A673 (cell line): ENCODE measurements around the gene CLRN1. TPM values are rescaled to one million over a fixed set of nuclear protein-coding genes. Genes with fewer than 3 reads are reported as not detected.

Experiments used
- BruUV-seq: library from RNA; stranded (reverse); fragments of 400-500 nt; replicated peaks from 2 replicates; lab custom pipeline; 2021; lab: Mats Ljungman, UMichigan
- CTCF ChIA-PET: fragments of 300-600 bp; sonication (Branson Sonifier 250); formaldehyde crosslinking; loops from one replicate; lab custom pipeline; 2022; ENCODE audit warnings: antibody characterized with exemption; lab: Charles Lee
- POLR2A ChIA-PET: fragments of 300-600 bp; sonication (Branson Sonifier 250); formaldehyde crosslinking; loops from one replicate; lab custom pipeline; 2022; ENCODE audit warnings: antibody characterized with exemption; ENCODE audit not compliant: low non-redundant PET; lab: Charles Lee
- DNase-seq: peaks from one replicate; pipeline ENCODE4 v3.0.0-alpha.2; 2015; ENCODE audit warnings: low spot score
- H3K27ac ChIP-seq: fragments of 200-600 bp; sonication (generic); 2 replicates; pipeline ENCODE4 v1.5.1; 2016; ENCODE audit warnings: mixed run types, low read depth, mild to moderate bottlenecking, mixed read lengths, antibody characterized with exemption, low read length; ENCODE audit not compliant: poor library complexity, severe bottlenecking
- H3K27me3 ChIP-seq: fragments of 200-600 bp; sonication (generic); replicated peaks from 2 replicates; pipeline ENCODE4 v1.6.1; 2017; ENCODE audit warnings: mixed run types, low read depth, mild to moderate bottlenecking, mixed read lengths, antibody characterized with exemption, low read length; ENCODE audit not compliant: insufficient read depth, poor library complexity
- H3K36me3 ChIP-seq: fragments of 200-600 bp; sonication (generic); 2 replicates; pipeline ENCODE4 v1.6.1; 2016; ENCODE audit warnings: mixed run types, mild to moderate bottlenecking, mixed read lengths, antibody characterized with exemption, low read length; ENCODE audit not compliant: insufficient read depth, poor library complexity, severe bottlenecking
- H3K4me1 ChIP-seq: fragments of 200-600 bp; sonication (generic); 2 replicates; pipeline ENCODE4 v1.6.1; 2017; ENCODE audit warnings: mixed run types, mild to moderate bottlenecking, mixed read lengths, antibody characterized with exemption, low read length; ENCODE audit not compliant: insufficient read depth, poor library complexity, severe bottlenecking
- H3K4me3 ChIP-seq: fragments of 200-600 bp; sonication (generic); 2 replicates; pipeline ENCODE4 v1.5.1; 2016; ENCODE audit warnings: low read depth, mixed run types, mild to moderate bottlenecking, mixed read lengths, low read length; ENCODE audit not compliant: poor library complexity, severe bottlenecking
- H3K9me3 ChIP-seq: fragments of 200-600 bp; sonication (generic); 2 replicates; pipeline ENCODE4 v1.6.1; 2016; ENCODE audit warnings: mixed run types, low read depth, mild to moderate bottlenecking, mixed read lengths, antibody characterized with exemption, low read length; ENCODE audit not compliant: poor library complexity, severe bottlenecking
- EZH2 ChIP-seq: fragments of 200-600 bp; sonication (generic); IDR thresholded peaks from 2 replicates; pipeline ENCODE4 v1.6.1; 2017; ENCODE audit warnings: borderline replicate concordance, low read depth, mild to moderate bottlenecking, mixed read lengths, antibody characterized with exemption, low read length; ENCODE audit not compliant: poor library complexity, severe bottlenecking
- intact Hi-C: fragments of 100-400 bp; cut with micrococcal nuclease; formaldehyde crosslinking; loops from one replicate; pipeline ENCODE4 v1.10.0; 2022; ENCODE audit not compliant: unreplicated experiment
- total RNA-seq: library from RNA; stranded (reverse); gene quantifications from 2 replicates; pipeline ENCODE4 v1.2.3, GENCODE V29; 2021
- TF ChIP-seq, protein P1 (sequence below): fragments of 300-800, 200-600 bp; sonication (generic); conservative IDR thresholded peaks from 2 replicates; pipeline ENCODE4 v1.5.1; 2017; ENCODE audit warnings: low read depth, mild to moderate bottlenecking, antibody characterized with exemption, low read length, moderate library complexity, mixed read lengths

The CLRN1 gene
- total RNA-seq, 1 experiment from 2014 or later: not detected

GRCh38 chr3:150975086-150975991 is 2.8 kb upstream of the CLRN1 start:
- Histone ChIP-seq H3K9me3 (no peaks in the 10 kb centered on the region), H3K36me3 (no peaks in the 10 kb centered on the region), H3K27me3 (peaks cover 5% of the 10 kb centered on the region), H3K4me1 (no peaks in the 10 kb centered on the region), H3K4me3 (no peak overlapping the region), H3K27ac (no peak overlapping the region)
- no peak for TF ChIP-seq EZH2
- TF ChIP-seq, protein P1, sequence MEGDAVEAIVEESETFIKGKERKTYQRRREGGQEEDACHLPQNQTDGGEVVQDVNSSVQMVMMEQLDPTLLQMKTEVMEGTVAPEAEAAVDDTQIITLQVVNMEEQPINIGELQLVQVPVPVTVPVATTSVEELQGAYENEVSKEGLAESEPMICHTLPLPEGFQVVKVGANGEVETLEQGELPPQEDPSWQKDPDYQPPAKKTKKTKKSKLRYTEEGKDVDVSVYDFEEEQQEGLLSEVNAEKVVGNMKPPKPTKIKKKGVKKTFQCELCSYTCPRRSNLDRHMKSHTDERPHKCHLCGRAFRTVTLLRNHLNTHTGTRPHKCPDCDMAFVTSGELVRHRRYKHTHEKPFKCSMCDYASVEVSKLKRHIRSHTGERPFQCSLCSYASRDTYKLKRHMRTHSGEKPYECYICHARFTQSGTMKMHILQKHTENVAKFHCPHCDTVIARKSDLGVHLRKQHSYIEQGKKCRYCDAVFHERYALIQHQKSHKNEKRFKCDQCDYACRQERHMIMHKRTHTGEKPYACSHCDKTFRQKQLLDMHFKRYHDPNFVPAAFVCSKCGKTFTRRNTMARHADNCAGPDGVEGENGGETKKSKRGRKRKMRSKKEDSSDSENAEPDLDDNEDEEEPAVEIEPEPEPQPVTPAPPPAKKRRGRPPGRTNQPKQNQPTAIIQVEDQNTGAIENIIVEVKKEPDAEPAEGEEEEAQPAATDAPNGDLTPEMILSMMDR: no peak
- DNase-seq: no peak
- intact Hi-C loops: no loop called here
- CTCF ChIA-PET: no interaction called here
- POLR2A ChIA-PET: no interaction called here
- no TSS peak for BruUV-seq

DNA sequence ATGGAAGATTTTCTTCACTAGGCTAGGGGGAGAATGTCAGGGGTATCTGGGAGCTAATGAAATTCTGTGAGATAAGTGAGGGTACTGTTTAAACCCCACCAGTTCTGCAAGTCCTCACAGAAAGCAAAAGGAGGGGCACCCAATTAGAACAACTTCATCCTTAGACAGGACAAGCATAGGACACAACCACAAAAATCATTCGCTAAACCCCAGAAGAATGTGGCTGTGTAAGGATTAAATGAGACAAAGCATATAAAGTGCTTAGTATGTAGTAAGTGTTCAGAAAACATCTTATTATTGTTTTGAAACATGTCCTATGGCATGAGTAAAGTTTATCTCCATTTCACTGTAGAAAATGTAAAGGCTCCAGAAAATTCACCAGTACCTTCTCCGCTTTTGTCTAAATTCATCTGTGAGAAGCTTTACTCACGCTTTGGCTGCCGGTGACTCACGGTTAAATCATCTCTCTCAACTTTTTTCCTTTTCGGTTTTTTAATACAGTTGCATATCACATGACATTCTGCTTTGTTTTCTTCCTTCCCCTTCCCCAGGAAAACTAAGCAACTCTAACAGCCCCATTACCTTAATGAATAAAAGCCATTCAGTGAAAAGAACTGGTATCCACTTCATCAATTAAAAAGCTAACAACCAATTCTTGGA is 1.7 kb downstream of the CLRN1 start:
- Histone ChIP-seq H3K27ac (no peak overlapping the region), H3K4me1 (no peaks in the 10 kb centered on the region), H3K36me3 (no peaks in the 10 kb centered on the region), H3K27me3 (no peaks in the 10 kb centered on the region), H3K9me3 (no peaks in the 10 kb centered on the region), H3K4me3 (no peak overlapping the region)
- intact Hi-C loops: no loop called here
- ChIA-PET CTCF (no interaction called here), POLR2A (no interaction called here)
- peak; percentile 31 for DNase-seq
- no TSS peak for BruUV-seq
- TF ChIP-seq EZH2: no peak

- TF ChIP-seq EZH2: no peak
- TF ChIP-seq, protein P1: no peak
- Histone ChIP-seq H3K9me3 (no peaks in the 10 kb centered on the region), H3K4me3 (no peak overlapping the region), H3K27ac (no peak overlapping the region), H3K27me3 (no peaks in the 10 kb centered on the region), H3K4me1 (no peaks in the 10 kb centered on the region), H3K36me3 (no peaks in the 10 kb centered on the region)
- CTCF ChIA-PET: no interaction called here
- intact Hi-C loops: no loop called here
- BruUV-seq: no TSS peak
- DNase-seq: no peak
- POLR2A ChIA-PET: no interaction called here
Measured at GRCh38 chr3:150968341-150969035, 4.0 kb downstream of the CLRN1 start.
